HG03097 (cell line): ENCODE data around the gene RGS13.
A peak's percentile ranks its signal among the peaks of the same experiment; 100 is the strongest.

Source experiments
- ATAC-seq: cut with Tn5 transposase; IDR thresholded peaks from one replicate; pipeline ENCODE4 v1.9.1; 2021; ENCODE audit not compliant: unreplicated experiment, low FRiP score

Gene RGS13, protein sequence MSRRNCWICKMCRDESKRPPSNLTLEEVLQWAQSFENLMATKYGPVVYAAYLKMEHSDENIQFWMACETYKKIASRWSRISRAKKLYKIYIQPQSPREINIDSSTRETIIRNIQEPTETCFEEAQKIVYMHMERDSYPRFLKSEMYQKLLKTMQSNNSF

DNA sequence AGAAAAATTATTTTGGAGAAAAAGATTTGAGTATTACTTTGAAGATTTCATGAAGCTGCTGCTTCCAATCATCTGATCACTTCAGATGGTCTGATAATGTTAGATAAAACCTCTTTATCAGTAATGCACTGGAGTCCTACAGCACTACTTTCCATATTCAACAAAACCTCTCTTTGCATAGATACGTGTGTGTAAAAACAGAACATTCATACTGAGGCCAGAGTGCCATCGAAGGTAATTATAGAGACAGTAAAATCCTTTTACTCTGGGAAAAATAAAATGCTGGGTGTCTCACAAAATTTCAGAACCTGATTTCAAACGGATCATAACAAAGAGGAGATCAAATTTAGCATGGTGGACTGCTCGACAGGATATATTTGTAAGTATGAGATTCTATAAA, at the start of gene RGS13:
Gene RGS13, plus strand, starts transcription at position 209 of the 400 bp plus-strand sequence. CDS start 8,188 bp downstream, outside the sequence.
- ATAC-seq, result no peak

DNA sequence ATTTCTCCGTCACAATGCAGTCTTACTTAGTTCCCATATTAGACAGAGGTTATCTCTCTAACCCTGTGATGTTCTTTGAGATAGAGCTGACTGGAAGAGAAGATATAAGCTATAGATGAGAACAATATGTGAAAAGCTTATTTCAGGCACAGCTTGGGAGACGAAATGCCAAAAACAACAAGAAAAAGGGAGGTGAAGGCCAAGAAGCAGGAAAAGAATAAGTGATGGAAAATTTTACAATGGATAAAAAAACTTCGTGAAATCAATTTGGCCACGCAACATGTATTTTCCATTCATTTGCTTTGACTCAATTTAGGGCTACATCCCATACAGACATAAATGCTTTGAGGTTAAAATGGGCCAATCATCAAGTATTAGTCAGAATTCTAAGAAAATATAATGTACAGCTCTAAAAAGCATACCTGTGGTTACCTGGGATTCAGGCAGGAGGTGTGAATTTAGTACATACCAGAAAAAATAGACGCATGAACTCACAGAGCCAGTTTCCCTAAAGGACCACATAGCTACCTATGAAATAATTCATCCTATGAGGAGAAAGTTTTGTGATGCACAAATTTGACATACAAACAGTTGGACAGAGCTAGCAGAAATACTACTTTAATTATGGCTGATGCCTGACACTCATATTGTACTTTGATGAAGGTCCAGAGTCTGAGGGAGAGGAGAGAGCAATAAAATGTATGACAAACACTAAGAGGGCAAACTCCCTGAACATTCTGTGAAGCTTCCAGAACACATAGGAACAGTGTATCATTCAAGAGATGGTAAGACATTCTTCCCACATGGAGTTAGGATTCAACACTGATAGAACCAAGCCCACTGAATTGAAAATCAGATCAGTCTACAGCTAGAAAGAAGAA, 48.3 kb upstream of the RGS13 start:
- ATAC-seq, result no peak

DNA sequence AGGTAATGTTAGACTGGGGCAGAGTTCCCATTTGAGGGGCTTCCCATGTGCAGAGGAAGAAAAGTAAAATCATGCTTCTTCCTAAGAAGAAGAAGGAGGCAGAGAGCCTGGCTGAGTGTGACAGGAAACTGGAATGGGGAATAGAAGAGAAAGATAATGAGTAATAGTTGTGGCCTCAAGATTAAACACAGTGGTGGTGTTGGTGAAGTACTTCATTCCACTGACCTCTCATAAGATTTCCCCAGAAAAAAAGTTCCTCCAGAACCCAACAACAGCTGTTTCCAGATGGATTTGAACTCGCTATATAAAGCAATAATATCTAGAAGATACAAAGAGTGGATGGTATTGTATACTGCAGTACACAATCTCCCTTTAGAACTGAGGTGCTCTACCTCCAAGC, 47.4 kb upstream of the RGS13 start:
- no peak for ATAC-seq

DNA sequence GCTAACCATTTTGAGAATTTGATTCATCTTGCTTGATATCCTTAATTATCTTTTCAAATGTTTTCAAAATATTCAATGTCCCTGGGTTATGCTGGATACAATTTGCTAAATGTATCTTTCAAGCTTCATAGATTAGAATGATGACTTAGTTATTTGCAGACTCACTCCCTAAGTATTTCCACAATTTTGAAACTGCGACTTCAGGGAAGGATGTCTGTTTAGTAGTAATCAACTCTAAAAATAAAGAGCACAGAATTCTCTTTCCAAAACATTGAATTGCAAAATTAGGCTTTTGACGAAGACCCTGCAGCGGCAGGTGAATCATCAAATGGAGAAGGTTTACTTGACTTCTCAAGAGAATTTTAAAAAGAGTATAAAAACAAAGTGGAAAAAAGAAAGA, 46.1 kb upstream of the RGS13 start:
- ATAC-seq, result no peak

DNA sequence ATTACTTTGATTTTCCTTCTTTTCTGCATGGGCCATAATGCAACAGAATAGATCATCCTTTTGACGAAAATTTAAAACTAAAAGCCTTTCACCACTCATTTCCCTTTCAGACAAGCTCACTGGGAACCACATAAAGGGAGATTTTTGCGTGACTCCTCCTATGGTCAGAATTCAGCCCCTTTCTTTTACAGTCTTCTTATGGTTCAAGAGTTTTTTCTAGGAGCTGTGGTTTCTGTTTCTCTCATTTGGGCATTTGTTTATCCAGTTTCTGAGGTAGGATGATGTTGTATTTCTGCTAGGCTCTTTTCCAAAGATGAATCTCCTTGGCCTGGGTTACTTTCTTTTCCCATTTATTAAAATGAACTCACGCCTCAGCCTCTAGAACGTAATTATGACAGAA, 43.4 kb upstream of the RGS13 start:
- ATAC-seq, result no peak

DNA sequence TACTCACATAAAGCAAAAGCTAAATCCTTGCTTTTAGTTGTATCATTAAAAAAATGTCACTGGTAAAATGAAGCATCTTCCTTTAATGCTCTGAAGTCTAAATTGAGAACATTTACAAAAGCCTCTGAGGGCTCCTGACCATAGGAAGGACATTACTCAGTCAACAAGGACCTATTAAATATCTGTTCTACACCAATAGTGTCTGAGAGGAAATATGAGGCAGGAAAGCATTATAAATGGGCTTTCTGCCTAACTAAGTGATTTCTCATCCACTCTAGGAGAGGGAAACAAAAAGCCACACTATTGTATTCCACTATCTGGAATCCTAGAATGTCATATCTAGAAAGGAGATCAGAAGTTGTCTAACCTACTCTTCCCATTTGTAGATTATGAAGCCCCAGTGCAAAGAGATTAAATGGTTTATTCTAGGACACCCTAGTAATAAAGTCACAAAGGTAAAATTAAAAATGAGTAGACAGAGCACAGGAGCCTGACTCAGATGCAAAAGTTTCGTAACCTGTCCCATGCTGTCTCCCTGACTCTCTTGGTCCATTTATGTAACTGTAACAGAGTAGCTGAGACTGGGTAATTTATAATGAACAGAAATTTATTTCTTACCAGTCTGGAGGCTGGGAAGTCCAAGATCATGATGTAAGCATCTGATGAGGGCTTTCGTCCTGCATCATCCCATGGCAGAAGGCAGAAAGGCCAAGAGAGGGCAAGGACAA, 42.8 kb upstream of the RGS13 start:
- ATAC-seq, result no peak

DNA sequence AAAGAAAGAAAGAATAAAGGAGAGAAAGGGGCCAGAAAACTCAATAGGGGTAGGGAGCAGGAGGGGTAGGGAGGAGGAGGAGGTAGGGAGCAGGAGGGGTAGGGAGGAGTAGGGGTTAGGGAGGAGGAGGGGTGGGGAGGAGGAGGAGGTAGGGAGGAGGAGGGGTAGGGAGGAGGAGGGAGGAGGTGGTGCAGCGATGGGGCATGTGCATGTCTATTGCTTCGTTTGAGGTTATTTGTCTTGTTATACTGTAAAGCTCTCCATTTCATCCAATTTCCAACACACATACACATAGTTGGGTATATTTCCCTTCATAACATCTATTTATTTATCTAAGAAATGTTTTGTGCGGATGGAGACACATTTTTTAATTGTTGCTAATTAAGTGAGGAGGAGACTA, 40.6 kb upstream of the RGS13 start:
- no peak for ATAC-seq

DNA sequence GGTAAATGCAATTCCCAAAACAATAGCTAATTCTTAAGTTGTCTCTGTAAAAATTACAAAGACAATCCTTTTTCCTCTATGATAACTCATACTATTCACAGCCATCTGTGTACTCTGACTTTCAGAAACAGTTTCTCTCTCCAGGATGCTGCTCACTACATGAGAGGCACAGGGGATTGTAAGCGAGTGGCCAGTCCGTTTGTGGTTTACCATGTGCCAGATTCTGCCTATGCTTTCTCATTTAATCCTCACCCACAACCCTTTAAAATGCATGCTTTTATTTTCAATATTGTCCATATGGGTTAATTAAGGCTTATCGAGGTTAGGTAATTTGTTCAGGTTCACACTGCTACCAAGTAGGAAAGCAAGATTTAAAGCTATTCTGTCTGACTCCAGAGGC, 37.4 kb upstream of the RGS13 start:
- ATAC-seq, result no peak

DNA sequence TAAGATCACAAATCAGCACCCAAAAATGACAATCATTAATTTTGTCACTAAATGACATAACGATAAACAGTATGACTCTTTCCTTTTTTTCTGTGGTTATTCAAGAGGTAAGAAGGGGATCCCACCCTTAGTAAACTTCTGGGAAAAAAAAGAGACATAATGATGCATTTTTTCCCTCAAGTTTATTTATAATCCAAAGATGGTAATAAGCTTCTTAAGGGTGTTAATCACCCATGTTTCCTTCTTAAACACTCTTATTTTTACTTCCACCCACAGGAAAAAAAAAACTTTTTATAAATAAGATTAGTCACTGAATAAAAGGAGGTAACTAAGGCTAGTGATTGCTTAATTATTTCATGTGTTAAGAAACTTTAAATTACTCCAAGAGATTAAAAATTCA, 35.7 kb upstream of the RGS13 start:
- ATAC-seq, result no peak

DNA sequence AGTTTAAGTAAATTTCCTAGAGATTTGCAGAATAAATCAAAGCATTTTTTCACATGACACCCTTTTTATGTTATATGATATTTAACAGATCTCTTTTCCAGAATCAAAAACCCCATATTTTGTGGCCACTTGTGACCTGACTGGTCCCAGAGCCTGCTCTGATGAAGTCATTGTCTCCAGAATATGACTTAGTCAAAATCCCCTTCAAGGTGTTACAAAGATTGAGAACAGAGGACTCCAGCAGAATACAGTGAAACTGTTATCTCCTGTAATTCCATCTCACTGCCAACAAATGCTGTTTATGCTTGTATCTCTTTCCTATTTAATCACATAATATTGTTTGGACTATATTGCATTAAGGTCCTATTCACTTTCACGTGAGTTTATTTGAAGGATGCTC, 34.8 kb upstream of the RGS13 start:
- ATAC-seq, result peak; percentile 41

DNA sequence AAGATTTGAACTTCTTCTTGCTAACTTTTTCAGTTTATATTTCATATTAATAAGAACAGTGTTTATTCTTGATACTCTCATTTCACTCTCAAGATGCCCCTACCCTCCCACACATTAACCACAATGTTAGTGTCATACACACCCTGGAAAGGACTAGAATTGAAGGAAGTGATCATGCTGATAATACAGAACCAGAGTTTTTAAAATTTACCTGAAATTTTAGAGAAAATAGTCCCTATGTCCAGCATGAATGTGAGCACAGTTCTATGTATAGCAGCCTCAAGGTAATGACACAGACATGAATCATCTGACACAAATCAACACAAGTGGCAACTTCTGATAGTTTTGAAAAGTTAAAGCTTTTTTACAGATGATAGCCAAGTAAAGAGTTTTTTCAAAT, 34.4 kb upstream of the RGS13 start:
- no peak for ATAC-seq

DNA sequence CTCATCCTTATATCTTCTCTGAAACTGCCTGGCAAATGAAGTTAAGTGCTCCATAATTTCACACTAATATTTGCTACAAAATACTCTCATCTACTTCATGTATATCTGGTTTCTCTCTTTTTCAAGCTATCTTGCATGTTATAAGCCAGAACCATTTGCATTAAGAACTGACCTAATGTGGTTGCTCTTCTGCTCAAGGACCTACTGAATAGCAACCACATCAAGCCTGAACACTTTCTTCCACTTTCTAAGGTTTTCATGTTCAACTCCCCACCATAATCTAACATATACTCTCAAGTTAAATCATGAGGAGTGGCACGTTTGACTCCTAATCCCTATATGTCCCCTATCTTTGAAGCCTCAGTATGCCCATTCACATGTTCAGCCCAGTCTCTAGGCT, 33.2 kb upstream of the RGS13 start:
- ATAC-seq, result no peak

DNA sequence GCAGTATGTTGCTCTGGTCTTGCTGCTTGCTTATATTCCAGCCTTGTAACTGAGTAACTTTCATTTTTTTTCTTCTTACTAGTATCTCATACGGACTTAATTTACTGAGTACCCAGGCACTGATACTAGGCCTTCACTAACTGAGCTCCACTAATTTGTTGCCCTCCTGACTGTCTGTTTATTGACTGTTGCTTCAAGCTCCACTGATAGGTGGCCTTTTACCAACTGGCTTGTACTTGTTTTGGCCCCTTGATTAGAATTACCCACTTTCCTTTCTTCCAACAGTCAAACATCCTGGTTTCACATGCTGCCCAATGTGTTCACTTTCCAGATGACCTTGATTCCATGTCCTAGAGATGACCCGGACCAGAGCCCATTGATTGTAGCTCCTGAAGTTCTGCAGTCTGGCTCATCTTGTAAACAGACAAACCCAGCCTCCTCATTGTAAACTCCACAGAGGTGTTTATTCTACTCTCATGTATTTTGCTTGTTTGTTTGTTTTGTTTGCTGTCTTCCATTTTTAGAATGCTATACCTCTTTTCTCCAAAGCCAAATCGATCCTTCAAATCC, 32.6 kb upstream of the RGS13 start:
- ATAC-seq, result no peak

DNA sequence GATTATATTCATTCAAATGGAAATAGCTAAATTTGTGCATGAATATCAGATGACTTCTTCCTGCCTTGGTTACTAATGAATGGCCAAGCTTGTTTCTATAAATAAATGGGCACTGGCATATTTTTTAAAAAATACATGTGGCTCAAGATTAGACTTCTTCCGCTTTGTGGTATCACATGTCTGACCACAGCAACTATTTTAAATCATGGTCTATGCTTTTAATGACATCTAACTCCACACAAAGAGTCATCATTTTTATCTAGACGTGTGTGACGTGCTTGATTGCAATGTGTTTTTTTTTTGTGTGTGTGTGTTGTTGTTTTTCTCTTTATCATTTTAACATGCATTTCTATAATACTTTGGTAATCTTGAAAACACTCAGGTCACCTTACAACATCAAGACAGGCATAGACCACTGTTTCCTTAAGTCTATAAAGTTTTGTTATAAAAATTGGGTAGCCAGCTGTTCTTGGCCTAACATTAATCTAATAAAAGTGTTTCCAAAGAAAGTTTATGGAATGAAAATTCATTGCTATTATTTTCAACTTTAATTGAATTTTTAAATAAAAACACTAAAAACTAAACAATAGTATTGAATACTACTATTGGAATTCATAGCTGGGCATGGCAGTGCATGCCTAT, 30.8 kb upstream of the RGS13 start:
- no peak for ATAC-seq

DNA sequence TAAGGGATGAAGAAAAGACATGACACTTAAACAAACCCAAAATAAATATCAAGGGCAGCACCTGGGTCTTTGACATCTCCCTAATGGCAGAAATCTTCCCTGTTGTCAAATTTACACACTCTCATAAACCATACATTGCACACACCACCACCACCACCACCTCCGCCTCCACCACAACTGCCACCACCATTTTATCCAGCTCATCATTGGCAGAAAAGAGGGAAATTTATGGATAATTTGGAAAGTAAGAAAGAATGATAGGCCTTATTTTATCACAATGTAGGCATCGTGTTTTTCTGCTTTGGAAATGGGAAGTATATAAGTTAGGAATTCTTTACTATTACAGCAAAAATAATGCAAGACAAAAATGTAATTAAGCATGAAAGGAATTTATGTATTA, 27.3 kb upstream of the RGS13 start:
- ATAC-seq, result no peak

DNA sequence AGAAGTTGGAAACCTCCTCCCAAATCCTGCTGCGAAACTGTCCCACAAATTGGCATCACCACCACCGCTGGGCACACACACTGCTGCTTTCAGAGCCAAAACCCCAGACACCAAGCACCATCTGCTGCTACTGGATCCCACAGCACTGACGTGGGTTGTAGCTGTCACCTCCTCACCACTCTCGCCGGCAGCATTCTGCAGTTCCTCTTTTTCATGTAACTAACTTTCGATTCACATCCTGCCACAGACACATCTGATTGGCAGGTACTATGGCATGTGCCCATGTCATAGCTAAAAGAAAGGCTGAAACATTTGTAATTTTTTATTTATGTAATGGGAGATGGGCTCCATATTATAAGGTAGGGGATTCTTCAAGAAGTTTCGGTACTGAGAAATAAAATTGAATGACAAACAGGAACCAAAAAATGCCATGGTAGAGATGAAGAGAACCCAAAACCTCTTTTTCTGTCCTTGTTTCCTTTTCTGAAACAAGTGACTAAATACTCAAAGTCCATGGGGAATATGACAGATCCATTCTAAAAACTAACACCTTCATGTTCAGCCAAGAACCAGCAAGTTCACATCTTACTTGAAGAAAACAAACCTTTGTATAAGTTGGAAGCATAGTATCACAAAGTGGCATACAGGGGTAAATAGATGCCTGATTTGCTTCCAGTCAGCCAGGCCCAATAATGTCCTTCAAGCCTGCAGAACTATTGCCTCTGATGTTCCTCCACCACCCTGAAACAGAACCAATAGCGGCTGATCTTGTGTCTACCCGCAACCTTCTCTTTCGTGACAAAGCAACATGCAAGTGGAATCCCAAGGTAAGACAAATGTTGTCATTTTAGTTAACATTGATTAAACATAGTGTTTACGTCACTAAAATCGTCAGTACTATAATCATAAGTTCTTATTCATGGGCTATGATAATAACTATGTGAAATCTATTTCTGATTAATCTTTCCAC, 26.6 kb upstream of the RGS13 start:
- ATAC-seq, result peak; percentile 96

DNA sequence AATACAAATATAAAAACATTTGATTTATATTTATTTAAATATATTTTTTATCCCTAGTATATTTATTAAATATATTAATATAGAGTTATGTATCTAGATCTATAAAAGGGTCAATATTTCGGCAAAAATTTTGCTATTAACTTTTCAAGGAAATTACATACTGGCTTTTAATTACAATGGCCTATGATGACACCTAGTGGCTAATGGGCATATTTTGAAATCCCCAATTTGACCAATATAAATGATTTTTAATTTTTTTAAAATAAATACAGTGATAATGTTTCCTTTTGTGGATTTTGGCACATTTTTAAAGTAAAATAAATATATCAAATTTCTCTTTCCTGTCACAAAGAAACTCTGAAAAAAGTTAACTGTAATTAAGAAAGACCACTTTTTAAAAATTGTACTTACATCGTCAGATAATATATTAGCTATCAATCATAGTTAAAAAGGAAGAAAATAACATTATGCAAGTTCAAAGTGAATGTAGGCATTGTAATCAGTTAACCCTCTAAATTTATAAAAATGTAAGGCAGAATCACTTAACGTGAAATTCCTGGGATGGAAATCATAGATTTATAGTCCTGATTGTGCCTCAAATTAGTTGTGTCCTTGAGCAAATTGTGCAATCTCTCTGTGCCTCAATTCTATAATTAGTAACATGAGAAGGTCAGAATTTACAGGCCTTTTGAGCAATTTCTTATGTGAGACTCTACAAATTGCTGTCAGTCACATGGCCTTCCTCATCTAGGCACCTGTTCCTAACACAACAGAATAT, 25.6 kb upstream of the RGS13 start:
- ATAC-seq, result no peak

DNA sequence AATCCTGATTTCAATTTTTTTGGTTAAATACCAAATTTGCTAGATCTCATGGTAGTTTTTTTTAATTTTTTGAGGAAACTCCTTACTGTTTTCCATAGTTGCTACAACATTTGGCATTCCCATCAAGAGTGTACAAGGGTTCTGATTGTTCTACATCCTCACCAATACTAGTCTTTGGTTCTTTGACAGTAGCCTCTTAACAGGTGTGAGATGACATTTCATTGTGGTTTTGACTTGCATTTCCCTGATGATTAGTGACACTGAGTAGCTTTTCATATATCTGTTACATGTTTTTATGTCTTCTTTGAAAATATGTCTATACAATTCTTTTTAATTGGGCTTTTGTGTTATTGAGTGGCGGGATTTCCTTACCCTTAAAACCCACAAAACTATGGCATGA, 20.9 kb upstream of the RGS13 start:
- no peak for ATAC-seq

DNA sequence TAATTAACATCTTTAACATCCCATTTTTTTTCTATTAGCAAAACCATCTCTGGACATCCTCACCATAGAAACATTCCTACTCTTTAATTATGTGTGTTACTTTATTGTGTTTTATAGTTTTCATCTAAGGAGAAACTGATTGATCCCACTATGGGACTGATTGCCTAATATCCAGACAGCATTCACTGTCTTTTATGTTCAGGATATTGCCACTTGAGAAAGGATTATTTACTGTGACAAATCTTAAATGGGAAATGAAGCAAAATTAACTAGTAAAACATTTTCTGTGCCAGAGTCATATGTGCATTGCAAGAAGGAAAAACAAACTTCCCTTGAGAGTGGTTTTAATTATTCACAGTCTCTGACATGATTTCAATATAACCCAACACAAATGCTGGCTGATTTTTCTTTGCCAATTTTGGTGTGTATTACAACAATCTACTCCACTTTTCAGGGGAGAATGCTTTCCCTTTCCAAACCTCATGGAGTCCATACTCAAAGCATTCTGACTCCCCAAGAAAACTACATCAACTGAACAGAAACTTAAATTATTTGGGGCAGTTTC, 15.8 kb upstream of the RGS13 start:
- no peak for ATAC-seq
